HuH-7.5 (cell line): Measurements from ENCODE around the gene GLRX.
A peak's percentile ranks its signal among the peaks of the same experiment; 100 is the strongest.
"Not testable (repeated sequence)": the region's sequence is repeated elsewhere in the genome, so short reads cannot be mapped to it uniquely, and the experiment has no call there.

Source experiments
- DNase-seq: peaks from one replicate; pipeline ENCODE4 v3.0.0; 2011; ENCODE audit warnings: low spot score

Gene GLRX, protein sequence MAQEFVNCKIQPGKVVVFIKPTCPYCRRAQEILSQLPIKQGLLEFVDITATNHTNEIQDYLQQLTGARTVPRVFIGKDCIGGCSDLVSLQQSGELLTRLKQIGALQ

DNA sequence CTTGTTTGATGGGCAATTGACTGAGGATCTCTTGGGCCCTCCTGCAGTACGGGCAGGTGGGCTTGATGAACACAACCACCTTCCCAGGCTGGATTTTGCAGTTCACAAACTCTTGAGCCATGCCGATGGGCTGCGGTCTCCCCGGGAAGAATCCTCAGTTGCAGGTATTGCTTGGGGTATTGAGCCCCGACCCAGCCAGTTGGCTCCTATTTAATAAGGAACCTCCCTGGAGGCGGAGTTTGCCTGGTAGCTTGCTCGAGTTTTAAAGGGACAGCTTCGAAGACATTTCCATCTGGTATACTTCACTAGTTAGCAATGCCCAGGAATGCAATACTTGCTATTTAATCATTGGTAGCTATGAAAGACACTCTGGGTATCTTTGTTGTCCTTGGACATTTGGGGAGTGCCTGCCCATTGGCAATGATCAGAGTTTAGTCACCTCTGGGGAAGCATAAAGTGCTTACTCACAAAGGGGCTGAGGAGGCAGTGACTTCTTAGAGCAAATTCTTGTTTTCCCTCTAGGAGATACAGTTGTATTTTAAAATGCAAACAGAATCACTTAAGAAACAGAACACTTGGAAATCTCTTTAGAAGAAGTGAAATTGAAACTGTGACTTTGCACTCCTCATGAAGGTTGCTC lies at the start of gene GLRX:
TSS of gene GLRX (minus strand) at position 185 of the 640 bp plus-strand sequence. CDS start at position 121, 64 bp downstream.
- DNase-seq: peak; percentile 36

DNA sequence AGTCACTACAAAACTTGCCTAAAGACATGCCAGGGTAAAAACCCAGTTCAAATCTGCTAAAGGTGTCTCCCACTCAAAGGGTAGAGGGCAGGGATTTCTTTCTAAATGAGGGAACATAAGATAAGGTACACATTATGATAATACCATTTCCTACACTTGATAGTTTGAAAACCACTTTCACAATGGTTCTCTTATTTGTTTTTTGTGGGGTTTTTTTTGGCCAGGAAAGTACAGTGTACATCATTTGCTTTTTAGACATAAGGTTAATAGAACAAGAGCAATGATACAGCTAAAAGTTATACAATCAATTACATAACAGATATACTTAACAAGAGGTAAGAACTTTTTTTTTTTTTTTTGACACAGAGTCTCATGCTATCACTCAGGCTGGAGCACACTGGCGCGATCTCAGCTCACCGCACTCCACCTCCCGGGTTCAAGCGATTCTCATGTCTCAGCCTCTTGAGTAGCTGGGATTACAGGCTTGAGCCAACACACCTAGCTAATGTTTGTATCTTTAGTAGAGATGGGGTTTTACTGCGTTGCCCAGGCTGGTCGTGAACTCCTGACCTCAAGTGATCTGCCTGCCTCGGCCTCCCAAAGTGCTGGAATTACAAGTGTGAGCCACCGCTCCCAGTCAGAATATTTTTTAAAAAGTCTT lies 48.8 kb upstream of the GLRX start:
- no peak for DNase-seq

DNA sequence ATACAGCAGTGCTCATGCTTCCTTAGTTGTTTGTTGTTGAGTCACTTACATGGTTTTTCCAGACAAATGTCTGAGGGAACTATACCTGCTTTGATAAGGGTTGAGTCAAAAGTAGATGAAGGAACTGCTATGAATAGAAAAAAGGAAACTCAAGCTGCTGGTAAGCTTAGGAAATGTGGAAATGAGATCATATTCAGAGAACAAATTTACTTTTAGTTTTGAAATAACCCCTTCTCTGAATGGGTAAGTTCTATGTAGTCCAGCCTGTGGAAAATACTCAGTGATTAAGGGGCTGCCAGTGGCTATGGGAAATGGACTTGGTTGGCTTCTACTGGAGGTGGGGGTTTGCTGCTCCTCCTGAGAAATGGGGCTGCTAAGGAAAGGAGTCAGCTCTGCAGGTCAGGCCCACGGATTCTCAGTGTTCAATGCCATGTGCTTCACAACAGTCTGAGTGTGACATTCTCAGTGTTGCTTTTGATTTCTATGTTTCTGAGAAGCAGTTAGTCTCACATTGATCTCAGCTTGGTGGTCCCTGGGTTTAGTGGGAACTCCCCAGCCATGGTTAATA lies 47.7 kb upstream of the GLRX start:
- no peak for DNase-seq

DNA sequence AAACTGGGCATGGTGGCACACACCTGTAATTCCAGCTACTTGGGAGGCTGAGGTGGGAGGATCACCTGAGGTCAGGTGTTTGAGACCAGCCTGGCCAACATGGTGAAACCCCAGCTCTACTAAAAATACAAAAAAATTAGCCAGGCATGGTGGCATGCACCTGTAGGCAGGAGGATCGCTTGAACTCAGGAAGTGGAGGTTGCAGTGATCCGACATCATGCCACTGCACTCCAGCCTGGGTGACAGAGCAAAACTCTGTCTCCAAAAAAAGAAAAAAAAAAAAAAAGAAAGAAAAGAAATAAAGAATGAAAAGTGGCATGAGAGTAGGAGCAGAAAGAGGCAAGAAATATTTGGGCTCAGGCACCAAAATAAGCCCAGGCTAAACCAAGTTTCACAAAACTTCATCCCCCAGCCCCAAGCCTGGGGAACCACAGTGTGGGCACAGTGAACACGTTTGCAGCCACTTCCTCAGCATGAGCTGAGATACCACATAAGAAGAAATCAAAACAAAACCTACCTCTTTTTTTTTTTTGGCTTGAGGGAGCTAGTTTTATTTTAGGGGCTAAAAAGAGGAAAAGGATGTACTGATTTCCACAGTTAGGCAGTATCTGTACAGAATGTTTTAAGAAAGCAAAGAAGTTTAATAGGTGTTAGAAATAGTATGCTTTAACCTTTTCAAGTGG lies 46.8 kb upstream of the GLRX start:
- DNase-seq: not testable (repeated sequence)

DNA sequence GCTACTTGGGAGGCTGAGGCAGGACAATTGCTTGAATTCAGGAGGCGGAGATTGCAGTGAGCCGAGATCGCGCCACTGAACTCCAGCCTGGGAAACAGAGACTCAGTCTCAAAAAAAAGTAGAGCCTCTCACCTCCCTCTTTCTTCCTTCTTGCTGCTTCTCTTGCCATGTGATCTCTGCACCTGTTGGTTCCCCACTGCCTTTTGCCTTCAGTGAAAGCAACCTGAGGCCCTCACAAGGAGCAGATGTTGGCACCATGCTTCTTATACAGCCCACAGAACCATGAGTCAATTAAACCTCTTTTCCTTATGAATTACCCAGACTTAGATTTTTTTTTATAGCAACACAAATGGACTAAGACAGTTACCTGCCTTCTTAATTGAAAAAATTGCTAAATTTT lies 45.6 kb upstream of the GLRX start:
- DNase-seq: no peak

DNA sequence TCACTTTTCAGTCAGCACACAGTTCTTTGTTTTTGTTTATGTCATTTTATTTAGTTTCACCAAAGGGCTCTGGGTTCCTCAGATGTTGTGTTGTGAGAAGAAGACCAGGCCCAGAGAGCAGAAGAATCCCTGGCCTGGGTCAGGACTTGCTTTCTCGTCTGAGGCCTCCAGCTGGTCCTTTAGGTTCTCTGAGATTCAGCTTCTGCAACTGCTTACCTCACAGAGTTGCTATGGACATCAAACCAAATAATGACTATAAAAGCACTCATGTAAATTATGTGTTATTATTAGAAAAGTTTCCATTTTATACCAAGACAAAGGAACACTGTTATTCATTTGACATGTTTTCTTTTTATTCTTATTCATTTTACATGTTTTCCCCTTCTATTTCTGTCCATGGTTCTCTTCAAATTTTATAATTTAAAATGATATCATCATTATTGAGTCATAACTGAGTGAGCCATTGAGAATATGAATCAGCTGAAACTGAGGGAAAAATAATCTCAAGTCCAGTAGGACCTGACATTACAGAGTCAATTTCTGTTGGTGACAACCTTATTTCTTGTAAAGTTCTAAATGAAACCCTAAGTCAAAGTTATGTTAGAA lies 44.0 kb upstream of the GLRX start:
- no peak for DNase-seq

DNA sequence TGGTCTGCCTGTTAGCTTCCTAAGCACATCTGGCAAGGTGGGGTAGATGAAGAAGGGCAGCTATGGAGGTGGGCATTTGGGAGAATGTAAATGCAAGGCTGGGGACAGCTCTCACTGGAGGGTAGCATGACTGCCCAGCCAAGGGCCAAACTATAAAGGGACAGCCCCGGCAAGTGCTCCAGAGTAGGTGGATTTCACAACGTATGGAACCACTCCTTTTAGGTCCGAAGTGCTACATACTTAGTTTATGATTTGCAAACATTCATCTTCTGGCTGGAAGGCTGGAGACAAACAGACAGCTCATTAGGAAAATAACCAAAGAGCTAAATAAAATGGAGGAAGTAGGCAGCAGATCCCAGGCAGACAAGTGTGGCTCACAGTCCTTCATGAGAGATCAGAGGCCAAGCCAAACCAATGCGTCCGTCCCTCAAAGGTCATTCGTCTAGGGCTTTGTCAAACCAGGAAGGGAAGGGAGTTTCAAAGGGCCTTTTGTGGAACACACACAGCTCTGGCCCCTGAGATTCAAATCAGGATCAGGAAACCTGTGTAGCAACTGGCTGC lies 42.5 kb upstream of the GLRX start:
- DNase-seq: no peak

DNA sequence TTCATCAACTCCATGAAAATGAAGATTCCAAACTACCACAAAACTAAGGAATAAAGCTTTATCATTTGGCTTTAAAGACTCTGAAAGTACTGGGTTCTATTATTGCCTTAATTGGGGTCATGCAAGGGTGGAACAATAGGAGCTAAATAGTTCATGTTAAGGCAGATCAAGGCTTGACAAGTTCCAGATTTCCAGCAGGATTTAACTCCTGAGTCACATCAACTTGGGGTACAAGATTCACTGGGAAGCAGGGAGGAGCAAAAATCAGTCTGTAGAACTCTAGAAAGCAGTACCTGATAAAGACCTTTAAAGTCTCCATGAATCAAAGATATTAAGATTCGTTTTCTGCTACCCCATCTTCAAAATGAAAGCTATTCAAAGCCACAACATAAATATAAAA lies 41.9 kb upstream of the GLRX start:
- no peak for DNase-seq

DNA sequence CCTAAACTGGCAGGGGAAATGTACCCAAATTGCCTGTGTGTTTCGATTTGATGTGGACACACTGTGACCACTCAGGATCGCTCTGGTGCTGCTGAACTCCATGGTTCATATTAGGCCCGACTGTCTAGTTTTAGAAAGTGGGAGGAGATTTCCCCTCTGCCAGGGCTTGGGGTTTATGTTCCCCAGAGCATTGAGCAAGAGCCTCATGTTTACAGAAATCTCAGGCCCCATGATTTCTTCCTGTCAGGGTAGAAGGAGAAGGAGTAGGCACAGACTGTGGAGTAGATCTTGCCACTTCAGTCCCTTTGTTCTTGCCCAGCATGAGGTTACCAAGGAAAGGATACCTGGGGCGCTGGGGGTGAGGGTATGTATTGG lies 40.8 kb upstream of the GLRX start:
- no peak for DNase-seq

DNA sequence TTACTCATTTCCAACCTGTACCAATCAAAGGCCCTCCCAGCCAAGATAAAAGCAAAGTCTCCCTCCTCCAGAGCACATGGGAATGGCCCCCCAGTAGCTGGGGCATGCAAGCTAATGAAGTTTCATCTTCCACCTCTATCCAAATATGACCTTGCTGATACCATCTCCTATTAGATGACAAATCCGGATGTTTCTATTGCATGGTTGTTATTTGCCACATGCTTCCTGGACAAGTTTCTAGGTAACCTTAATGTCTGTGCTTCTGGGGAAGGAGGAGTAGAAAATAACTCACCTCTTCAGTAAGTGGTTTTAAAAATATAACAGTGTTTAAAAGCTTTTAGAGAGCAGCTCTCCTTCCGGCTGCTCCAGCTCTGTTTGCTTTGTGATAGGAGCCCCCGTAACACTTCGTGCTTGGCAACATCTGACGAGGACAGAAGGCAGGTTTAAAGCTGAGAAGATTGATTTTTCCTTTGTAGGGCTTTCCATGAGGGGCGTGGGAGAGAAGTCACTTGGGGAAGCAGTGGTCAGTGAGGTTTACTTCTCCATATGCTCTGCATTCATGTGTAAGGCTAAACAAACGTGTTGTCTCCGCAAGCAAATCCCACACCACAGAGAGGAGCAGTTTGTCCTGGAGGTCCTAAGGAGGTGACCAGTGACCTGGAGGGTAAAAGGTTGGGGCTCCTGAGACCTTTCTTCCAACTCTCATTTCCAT lies 40.3 kb upstream of the GLRX start:
- DNase-seq: no peak

DNA sequence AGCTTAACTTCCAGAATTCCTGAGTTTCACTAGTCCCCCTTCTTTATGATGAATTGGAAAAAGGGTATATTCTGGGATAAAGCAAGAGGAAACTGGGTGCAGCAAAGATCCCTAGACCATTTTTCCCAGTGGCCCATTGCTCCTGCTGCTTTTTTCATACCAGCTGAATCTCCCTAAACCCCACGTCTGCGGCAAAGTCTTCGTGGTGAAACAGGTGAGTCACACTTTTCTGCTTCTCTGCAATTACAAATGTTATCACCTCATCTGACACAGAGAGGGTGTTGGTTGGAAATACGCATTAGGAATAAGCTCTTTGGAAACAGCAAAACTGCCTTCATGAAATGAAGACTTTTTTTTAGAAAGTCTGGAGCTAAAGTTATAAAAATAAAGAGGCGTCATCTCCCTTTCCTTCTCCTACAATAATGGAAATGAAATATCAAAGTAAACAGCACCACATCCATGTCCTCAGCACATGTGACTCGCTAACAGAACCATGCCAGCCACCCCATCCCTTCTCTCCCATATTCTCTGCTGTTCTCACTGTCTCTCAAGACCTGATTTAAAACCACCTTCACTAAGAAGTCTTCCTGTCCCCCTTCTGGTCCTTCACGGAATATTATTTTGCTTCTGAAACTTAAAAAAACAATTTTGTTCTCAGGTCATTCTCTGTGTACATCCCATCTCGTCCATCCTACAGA lies 39.5 kb upstream of the GLRX start:
- DNase-seq: no peak

DNA sequence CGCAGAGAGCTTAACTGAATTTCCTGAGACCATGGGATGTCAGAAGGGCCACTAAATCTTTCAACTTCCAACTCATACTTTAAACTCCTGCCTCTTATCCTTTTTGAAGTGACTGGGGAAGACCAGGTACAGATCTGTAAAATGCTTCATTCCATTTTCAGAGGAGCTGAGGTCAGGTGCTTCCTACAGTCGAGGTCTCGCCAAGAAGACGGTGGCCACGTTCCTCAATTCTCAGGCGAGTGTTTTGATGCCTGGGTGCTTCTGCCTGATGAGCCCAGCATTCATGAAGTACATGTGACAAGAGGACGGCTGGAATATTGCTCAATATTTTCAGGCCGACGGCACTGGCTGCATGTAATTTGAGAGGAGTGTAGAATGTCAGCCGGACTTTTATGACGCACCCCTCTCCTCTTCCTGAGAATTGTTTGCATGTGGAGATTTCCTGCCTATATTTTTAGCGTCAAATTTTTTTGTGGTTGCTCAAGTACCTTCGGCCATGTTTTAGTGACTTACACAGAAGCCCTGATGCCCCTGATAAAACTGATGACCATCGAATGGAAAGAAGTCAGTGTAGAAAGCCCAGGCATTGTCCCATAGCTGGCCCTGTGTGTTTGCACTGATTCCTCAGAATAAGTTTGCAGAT lies 38.8 kb upstream of the GLRX start:
- DNase-seq: peak; percentile 61

DNA sequence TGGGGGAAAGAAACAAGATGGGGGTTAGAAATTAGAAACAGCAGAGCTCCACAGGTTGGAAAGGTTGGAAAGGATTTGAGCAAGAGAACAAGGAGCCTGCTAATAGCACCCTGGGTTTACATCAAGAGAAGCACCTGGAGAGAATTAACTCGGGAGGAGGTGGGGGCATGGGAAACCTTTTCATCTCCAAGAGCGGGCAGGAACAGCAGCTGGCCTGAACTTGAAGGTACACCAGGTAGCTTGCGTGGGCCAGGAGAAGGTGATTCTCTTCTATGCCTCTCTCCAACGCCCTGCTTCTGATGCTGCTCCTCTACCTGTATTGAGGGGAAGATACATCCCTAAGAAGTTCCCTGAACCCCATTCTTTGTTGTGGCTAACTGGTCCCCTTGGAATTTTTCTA lies 37.1 kb upstream of the GLRX start:
- DNase-seq: no peak

DNA sequence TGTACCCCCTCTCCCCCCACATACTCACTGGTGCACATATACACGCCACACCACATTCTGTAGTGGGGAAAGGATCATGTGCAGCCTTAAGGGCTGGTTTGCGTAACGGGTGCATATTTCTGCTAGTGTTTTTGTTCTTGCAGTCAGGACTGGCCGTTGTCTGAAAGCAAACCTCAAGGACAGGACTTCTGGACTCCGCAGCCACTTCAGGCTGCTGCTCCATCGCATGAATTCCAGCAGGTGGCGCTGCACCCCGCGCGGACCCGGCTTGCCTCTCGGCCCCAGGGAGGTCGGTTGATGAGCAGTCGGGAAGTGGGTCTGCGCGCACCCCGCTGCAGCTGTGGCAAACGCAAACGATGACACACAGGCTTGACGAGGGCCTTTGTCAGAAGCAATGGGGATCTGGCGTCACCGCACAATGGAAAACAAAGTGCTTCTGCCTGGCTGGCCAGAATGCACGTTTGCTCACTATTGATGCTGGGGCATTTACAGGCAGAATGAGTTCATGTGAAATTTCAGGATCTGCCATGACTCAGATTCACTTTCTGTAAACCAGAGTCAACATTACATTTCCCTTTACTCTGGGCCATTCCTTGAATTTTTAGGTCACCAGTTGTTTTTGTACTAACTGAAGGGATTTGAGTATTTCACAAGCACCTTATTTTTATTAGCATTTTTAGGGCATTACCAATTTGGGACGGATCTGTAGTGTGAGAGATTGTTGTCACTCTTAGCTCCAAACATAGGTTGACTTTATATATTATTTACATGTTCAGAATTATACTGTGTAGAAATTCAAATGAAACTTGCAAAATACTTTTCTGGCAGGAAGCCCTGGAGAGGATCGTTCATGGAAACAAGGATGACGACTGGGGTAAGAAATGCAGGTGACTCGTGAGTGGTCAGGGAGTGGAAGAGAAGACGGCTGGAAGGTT lies 36.4 kb upstream of the GLRX start:
- peak; percentile 80 for DNase-seq

DNA sequence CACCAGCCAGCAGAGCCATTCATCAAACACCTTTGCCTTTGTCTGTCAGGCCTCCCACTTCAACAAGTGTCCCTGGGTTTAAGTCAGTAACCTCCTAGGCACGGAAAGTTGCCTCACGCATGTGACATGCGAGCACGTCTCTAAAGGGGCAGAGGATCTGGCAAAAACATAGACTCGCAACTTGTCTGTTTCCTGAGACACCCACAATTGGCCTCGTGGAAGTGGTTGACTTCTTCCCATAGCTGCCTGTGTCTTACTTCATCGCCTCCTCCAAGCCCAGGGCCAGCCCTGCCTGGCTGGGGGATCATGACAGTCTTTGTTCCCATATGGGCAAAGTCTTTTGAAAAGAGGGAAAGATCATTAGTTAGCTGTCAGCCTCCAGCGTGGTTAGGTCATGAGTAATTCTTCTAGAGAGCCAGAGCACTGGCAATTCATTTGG lies 35.5 kb upstream of the GLRX start:
- DNase-seq: no peak

DNA sequence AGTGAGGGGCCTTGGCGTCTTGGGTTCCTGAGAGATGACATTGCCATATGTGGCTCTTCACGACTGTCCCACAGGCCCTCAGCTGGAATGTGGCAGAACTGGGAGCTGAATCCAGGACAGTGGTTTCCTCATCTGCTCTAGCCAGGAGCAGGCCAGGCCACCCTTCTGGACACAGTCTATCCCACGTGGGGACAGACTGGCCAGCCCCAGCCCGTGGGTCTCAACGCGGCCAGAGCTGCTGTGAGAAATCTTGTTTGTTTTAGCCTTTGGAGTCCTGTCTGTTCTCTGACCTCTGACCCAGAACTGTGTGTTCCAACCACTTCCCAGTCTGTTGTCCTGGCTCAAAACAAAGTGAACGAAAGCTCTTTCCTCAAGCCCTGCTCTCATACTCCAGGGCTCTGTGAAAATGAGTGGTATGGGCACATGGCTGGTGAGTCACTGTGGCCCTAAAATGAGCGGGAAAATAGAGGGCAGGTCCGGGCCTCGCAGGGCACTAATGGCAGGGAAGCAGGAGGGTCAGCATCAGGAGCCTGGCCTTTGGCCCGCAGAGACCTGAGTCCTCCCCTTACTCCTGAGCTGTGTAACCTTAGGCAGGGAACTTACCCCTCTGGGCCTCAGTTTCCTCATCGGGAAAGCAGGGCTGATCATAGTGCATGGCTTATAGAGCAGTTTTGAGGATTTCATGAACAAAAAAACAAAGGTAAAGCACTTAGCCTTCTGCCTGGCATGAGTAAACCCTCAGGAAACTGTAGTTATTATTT lies 34.8 kb upstream of the GLRX start:
- peak; percentile 72 for DNase-seq

DNA sequence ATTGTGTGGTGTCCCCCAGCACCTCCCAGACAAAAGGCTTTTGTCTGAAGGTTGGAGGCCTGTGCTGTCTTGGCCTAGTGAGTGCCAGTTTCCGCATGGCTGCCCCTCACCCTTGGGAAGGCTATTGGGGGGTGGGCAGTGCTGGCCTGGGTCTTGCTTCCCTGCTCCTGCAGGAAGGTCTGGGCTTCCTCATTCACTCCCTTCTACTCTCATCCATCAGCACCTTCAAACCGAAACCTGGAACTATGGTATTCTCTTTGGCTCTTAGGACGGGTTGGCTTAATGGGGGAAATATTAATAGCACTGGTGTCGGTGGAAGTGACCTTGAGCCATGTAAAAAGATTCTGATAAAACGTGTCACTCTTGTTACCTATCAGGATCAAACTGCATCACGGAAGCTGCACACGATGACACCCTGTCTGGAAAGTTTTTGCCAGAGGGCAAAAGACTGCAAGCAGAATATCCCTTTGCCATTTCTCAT lies 34.0 kb upstream of the GLRX start:
- no peak for DNase-seq

DNA sequence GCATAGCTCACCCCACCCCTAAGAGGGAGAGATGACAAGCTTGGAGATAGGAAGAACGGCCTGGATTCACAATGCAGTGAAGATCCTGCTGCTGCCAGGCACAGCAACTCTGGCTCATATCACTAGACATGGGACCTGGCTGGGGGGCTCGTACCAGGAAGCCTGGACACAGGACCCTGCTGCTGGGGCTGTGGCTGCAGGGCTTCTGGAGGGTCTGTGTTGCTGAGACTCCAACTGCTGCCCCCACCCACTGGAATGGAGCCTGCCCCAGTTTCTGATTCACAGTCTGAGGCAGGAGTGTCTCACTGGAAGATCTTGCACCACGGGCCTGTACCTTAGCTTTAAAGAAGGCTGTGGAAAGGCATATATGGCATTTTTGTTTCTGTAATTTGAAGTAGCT lies 31.0 kb upstream of the GLRX start:
- no peak for DNase-seq
